NCI-H2029 treated with DMSO at 0.1 percent for 48 hours (cell line): ENCODE results near the gene NAPG.
"Not testable (repeated sequence)": the region's sequence is repeated elsewhere in the genome, so short reads cannot be mapped to it uniquely, and the experiment has no call there.

ENCODE experiments used
- DNase-seq: peaks from one replicate; lab custom pipeline; 2025; lab: John Stamatoyannopoulos, UW

NAPG gene

DNA sequence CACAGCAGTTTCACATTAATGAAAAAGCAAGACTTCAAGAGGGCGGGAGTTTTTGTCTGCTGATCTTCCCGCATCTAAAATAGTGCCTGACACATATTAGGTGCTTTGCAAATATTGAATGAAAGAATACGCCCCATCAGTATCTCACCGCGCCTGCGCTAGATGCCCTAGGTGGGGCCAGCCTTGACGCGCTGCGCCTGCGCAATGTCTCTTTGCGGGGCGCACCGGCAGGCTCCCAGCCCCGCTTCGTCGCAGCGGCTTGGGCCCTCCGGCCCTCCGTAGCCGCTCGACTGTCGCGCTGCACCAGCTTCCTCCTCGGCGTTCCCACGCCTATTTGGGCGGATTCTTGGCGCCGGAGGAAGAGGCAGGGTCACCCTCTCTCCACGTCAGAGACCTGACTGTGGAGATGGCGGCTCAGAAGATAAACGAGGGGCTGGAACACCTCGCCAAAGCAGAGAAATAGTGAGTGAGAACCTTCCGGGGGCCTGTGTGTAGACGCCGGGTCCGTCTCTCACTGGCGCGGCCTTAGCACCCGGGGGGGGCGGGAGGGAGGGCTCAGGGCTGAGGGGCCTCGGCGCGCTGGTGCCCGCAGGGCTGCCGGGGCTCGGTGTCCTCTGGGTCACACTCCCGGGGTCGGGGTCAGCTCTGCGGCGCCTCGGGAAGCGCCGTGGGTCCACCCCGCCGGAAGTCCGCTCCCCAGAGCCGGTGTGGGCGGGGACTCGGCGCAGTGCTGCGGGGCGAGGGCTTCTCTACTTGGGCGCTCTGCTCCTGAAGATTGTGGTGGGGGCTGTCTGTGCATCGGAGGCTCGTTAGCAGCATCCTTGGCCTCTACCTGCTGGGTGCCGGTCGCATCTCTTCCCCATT, at the start of gene NAPG:
TSS of gene NAPG (plus strand) at position 331 of the 864 bp plus-strand sequence. CDS start at position 407, 76 bp downstream.
- DNase-seq, result peak; percentile 27

DNA sequence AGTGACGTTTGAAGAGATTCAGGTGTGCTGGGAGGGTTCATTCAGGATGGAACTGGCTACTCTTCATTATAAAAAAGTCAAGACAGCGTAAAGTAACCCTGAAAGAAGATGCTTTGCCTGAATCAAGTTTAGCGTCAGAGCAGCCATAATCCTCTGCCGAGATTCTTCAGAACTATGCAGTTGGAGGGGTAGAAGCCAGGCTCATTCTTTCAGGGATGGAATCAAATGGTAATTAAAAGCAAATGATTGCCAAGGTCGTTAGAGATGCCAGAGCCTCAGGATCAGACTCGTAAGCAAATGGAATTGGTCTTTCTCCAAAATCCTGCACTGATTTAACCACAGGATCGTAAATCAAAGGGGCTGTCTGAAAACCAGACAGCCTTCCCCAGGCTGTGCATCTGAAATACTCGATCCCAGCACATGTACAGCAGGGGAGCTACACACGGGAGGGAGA, 49.5 kb upstream of the NAPG start:
- no peak for DNase-seq

DNA sequence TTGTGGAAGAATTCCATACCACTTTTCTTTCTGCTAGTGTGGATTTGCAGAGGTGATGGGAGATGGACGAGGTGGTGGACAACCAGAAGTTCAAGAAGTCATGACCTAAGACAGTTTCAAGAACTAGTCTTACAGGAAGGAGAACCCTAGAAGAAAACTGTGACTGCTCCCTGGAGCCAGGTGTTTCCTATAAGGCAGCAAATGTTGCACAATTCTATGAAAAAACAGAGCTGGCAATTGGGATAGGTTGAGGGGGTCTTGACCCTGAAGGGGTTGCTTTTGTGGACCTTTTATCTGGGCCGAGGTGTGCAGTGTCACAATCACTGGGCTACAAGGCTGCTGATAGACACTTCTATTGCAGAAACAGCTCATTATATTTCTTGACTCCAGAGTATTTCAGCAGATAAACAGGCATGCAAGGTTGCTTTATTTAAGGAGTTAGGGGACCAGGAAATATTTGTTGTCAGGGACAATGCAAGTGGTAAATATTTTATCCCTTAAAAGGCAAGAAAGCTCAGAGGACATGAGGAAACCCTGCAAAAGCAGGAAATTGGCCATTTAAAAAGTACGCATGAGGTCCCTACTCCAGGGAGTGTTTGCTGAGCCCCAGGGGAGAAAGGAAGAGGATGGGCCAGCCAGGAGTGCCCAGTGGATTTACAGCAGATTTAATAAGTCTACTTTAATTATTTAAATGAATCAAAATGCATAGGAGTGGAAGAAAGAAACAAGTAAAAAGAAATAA, 48.5 kb upstream of the NAPG start:
- DNase-seq, result no peak

DNA sequence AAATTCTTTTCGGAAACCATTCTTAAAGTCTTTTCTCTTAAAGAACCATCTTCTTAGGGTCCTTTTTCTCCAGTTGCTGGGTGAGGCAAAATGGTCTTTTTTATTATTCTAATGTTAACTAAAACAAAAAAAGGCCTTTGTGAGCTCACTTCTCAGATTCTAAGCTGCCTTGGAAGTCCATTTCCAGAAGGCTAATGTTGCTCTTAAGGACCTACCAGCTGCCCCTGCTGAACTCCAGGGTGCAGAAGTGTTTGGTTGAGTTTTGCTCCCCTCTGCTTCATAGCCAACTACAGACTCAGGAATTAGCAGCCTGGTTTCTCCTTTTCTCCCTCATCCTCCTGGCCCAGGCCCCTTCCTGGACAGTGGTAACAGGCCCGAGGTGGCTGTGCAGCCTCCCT, 48.0 kb upstream of the NAPG start:
- DNase-seq, result no peak

DNA sequence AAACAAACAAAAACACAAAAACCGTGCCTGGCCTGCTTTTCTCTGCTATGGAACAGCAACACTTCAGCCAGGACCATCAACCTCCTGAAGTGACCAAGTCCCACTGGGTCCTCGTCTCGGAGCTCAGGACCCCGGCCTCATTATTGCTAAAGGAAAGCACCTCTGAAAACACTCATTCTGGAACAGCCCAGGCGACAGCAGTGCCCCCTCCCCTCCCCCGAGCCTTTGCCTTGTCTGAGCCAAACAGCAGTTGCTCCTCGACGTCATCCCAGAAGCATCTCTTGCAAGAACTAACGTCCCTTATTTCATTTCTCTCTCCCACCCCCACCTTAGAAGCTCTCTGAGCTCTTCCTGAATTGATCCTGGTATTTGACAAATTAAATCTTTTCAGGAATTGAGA, 44.0 kb upstream of the NAPG start:
- DNase-seq, result no peak

DNA sequence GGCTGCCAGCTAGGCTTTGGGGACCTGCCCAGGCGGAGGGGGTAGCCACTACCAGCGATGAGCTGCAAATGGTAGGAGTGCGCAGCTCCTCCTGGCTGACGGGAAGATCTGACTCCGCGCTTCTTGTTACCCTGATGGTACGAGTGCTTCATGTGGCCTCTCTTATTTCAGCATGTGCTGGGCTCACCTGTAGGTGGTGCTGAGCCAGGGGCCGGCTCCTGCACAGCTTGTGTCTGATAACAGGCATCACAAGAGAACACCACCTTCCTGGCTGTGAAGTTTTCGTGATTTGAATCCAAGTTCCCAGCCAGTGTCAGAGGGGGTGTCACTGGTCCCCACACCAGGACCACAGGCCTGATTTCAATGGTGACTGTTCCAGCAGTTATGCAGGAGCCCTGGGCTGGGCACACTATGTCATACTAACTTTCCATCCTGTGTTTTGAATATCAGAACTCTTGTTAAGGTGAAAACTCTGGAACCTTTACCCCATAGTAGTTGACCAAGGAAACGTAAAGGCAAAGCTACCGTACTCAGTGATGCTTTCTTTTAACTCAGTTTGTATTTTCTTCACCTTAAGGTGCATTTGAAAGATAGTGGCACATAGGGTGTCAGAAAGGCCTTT, 43.4 kb upstream of the NAPG start:
- DNase-seq, result no peak

DNA sequence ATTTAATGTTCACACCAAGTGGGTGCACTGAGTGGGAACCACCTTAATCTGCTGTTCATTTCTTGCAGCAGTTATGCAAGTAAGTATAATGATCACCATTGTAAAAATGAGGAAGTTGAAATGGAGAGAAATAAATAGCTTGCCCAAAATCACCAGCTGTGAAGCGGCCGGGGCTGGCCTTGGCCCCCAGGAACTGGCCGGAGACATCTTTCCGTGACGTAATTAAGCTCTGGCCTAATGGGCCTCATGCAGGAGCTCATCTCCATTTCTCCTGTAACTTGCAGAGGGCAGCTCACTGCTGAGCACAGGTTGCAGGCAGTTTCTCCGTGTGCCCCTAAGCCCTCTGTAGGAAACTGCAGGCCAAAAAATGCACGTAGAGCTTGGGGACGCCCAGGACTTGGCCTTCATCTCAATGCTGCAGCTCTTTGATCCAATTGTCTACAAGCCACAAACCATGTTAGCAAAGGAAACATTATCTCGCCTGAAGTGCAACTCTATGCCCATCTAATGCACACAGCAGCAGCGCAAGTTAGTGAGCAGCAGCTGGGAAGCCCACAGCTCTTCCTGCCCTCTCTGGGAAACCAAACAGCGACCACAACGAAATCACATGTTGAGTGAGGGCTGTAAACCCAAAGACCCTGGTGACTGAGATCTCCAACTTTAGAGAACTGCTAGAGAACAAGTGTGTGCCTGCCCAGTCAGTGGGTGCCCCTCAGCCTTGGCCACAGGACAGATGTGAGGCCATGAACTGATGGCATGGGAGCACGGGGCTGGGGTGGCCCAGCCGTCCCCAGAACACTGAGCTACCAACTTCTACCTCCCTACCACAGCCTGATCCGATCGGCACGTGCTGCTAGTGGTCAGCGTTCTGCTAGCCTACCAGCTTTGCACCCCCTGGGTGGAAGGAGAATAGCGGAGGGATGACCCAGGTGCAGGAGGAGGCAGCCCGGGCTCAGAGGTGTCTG, 42.6 kb upstream of the NAPG start:
- no peak for DNase-seq

DNA sequence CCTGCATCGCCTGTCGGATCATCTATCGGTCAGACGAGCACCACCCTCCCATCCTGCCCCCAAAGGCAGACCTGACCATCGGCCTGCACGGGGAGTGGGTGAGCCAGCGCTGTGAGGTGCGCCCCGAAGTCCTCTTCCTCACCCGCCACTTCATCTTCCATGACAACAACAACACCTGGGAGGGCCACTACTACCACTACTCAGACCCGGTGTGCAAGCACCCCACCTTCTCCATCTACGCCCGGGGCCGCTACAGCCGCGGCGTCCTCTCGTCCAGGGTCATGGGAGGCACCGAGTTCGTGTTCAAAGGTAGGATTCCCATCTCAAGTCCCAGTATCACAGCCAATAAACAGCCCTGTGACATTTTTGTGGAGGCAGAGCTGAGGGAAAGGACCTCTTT, 40.4 kb upstream of the NAPG start:
- no peak for DNase-seq

DNA sequence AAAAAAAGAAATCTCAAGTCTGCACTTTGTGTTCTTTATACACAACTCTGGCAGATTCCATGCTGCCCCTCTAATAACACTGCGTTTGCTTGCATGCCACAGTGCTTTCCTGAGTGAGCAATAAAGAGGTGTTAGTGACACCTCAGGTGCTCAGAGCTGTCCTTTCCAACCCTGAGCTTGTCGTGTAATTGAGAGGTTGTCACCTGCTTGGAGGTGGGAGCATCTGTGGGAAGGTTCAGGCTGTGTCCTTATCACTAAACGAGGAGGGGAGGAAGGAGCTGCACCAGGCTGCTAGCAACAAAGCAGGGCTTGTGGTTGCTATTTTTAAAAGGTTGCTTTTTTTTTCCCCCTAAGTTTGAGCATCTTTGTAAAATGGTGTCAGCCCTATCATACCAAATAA, 39.5 kb upstream of the NAPG start:
- no peak for DNase-seq

DNA sequence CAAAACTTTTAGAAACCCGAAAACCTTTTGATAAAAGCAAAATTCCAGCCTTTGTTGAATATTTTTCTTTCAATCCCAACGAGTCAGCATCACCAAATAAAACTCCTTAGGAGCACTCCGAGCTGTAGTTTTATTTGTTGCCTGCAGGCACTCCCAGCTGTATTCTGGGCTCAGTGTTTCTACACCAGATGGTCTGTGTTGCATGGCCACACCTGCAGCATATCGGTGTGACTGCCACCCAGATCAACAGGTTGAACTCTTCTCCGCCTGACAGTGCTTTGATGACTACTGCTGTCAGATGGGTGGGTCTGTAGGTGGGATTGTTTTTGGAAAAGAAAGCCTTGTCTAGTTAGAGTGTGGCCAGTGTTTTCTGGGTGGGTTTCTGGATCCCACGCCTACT, 38.7 kb upstream of the NAPG start:
- no peak for DNase-seq

DNA sequence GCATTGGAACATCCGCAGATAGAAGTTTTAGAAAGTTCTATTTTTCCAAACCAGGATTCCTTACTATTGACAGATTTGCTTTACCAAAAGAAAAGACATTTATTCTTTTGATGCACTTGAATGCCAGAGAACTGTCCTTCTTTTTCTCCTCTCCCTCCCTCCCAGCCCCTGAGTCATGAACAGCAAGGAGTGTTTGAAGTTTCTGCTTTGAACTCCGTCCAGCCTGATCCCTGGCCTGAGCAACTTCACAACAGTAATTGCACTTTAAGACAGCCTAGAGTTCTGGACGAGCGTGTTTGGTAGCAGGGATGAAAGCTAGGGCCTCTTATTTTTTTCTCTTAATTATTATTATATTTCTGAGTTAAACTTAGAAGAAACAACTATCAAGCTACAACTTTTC, 37.8 kb upstream of the NAPG start:
- no peak for DNase-seq

DNA sequence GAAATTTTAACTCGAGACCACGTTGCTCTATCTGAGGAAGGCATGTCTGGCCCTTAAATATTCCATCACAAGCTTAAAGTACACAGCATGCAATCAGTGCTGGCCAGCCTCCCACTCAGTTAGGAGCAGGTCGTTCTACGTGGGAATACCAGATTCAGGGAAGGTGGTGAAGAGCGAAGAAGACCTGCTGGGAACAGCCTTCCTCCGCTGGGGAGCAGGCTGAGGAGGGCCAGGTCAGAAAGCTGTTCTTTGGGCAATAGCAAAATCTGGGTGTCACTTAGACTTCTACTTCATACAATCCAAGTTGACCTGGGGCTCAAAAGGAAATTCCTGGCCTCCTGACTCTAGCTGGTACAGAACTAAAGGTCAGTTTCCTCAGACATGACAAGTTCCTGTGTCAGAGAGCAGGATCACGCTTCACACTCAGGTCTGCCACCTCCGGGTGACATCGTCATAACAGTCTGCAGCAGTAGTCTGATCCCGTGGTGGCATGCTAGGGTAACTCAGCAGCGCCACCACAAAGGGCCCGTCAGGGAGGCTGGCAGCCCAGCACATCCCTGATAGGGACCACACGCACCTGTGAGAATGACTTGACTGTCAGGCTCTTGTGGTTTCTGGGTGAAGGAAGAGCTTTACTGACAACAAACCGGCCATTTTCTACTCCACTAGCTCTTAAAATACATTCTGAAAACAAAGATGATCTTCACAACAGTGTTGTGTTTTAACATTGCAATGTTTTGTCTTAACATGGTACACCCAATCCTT, 35.2 kb upstream of the NAPG start:
- DNase-seq, result no peak

DNA sequence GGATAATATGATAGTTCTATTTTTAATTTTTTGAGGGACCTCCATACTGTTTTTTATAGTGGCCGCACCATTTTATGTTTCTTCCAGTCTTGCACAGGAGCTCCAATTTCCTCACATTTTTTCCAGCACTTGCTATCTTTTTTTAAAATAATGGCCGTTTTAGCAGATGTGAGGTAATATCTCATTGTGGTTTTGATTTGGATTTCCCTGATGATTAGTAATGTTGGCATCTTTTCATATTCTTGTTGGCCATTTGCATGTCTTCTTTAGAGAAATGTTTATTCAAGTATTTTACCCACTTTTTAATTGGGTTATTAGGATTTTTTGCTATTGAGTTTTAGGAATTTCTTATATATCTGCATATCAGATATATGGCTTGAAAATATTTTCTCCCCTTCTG, 29.9 kb upstream of the NAPG start:
- no peak for DNase-seq

DNA sequence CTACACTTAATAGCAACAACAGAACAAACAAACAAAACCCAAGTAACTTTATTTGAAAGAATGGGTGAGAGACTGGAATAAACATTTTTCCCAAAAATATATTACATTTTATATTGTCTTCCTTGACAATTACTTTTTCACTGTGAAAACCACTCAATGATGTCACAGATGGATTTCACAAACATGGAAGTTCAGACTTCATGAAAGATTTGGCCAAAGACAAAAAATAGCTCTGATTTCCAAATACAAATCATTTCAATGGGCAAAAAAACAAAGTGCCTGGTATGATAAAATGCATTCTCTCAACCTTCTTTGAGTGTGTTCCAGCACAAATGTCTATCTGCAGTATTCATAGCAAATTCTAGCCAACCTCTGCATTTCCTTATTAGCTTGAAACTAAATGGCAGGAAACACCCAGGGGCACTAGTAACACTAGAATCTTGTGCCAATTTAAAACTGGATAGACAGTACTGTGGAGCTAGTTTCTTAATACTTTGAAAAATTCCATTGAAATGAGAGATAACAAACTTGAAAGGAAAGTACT, 28.5 kb upstream of the NAPG start:
- DNase-seq, result no peak

DNA sequence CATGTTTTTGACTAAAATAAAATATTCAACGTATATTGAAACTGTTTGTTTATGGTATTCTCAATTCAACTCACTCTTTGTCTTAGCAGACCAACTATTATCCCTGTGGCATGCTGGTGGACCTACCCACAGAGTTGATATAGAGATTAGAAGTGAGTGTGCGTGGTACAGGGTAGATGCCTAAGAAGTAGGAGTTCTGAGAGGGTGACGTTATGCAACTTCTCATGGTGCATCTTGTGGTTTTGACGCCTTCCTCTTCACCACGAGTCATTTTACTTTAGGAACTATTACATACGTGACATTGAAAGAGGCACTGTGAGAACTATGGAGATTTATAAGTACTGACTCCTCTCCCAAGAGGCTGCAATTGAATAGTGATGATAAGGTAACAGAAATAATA, 26.6 kb upstream of the NAPG start:
- no peak for DNase-seq

DNA sequence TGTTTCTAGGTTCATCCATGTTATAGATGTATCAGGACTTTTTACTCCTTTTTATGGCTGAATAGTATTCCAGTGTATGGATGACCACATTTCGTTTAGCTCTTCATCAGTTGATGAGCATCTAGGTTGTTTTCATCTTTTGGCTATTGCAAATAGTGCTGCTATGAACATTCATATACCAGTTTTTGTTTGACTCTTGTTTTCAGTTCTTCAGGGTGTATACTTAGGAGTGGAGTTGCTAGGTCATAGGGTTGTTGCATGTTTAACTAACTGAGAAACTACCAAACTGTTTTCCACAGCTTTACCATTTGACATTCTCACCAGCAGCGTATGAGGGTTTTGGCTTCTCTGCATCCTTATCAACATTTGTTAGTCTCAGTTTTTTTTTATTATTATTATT, 25.8 kb upstream of the NAPG start:
- no peak for DNase-seq

DNA sequence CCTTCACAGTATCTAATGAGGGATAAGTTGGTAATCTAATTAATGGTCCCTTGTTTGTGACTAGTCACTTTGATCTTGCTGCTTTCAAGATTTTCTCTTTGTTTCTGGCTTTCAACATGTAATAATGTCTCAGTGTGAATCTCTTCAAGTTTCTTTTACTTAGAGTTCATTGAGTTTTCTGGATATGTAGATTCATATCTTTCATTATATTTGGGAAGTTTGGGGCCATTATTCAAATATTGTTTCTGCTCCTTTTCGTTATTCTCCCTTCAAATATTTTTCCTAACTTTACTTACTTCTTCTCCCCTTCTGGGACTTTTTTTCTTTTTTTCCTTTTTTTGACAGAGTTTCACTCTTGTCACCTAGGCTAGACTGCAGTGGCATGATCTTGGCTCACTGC, 21.1 kb upstream of the NAPG start:
- no peak for DNase-seq

DNA sequence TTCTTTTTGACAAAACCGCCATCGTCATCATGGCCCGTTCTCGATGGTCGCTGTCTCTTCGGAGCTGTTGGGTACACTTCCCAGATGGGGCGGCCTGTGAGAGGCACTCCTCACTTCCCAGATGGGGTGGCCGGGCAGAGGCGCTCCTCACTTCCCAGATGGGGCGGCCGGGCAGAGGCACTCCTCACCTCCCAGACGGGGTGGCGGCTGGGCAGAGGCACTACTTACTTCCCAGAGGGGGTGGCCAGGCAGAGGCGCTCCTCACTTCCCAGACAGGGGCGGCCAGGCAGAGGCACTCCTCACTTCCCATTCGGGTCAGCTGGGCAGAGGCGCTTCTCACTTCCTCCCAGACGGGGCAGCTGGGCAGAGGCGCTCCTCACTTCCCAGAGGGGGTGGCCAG, 19.9 kb upstream of the NAPG start:
- not testable (repeated sequence) for DNase-seq

DNA sequence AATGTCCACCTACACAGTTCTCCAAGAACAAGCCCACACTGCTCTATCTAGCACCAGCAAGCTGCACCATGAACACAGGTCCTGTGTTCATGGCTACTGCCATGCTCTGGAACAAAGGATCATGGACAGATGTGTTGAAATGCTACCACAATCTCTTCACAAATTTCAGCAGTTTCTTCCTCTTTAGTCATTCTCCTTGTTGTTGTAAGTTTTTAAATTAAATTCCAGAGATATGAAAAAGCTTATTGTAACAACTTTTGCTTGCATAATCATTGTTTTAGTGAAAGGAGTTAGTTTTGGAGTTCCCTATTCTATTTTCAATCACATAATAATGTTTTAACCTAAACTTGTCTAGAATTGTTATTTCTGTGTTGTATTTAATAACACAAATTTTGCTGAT, 17.2 kb upstream of the NAPG start:
- DNase-seq, result no peak

DNA sequence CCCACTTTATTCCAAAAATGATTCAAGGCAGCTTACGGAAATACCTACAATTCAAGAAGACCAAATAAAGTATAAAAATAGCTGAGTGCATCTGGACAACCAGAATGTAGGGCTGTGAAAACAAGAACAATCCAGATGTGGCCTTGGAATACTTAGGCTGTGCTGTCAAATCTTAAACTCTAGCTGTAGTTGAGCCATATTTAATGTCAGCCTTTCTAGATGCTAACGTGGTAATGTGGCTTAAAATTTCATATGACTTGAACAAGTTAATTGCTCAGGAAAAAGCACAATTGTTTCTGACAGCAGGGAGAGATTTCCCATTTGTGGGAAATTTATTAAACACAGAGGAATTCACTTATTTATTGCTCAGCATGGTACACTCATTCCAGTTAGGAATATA, 14.6 kb upstream of the NAPG start:
- no peak for DNase-seq

DNA sequence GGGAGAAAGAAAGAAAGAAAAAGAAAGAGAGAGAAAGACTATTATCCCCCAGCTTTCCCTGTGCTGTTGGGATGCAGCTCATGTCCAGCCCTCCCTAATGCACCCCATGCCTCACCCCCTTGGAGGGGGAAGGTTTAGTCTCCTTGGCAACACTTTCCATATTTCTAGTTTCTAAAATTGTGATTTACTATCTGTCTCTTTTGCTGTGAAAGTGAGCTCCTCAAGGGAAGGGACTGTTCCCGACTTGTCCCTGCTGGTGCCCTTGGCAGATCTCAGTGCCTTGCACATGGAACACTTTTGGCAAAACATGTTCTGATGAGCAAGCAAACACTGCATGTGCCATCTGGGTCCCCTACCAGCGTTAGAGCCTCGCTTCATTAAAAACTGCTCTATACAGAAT, 11.7 kb upstream of the NAPG start:
- no peak for DNase-seq
